ENCODE data around the gene MT1B. TPM values are rescaled to one million over a fixed set of nuclear protein-coding genes. Genes with fewer than 3 reads are reported as not detected.

MT1B gene
- total and polyA plus RNA-seq, 4 donors, result 1.2 to 1.5 TPM; not detected in 2

GRCh38 chr16:56613706-56614105 is 38.0 kb upstream of the MT1B start:
- DNase-seq (ENCODE audit: low spot score), result no peak
- H3K9ac ChIP-seq (ENCODE audit: low read depth in 1 of 2, low read length in 2 of 2), result no peak overlapping the region
- H3K36me3 ChIP-seq (ENCODE audit: control insufficient read depth in 4 of 4, insufficient read depth in 3 of 4, low read depth in 1 of 4, low read length in 3 of 4), result no peaks in the 10 kb centered on the region
- H3K9me3 ChIP-seq (ENCODE audit: control insufficient read depth in 4 of 4, low read length in 3 of 4), result no peaks in the 10 kb centered on the region
- no peaks in the 10 kb centered on the region for H3K27me3 ChIP-seq (ENCODE audit: control insufficient read depth in 4 of 4, insufficient read depth in 4 of 4, low read length in 3 of 4)
- H3K27ac ChIP-seq (ENCODE audit: low read depth in 1 of 2, low read length in 2 of 2), result no peak overlapping the region
- TF ChIP-seq, protein P1, sequence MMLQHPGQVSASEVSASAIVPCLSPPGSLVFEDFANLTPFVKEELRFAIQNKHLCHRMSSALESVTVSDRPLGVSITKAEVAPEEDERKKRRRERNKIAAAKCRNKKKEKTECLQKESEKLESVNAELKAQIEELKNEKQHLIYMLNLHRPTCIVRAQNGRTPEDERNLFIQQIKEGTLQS (IDR thresholded peaks at IDR 0.05), result no peak
- no peak for TF ChIP-seq RAD21 (IDR thresholded peaks at IDR 0.05)
- TF ChIP-seq TAF1 (conservative IDR thresholded peaks at IDR 0.05), result no peak
- no peak for TF ChIP-seq NR2F2 (IDR thresholded peaks at IDR 0.05)
- TF ChIP-seq YY1 (IDR thresholded peaks at IDR 0.05), result no peak
- TF ChIP-seq HNF4A (conservative IDR thresholded peaks at IDR 0.05), result no peak
- TF ChIP-seq GABPA (IDR thresholded peaks at IDR 0.05 in 1 of 2, conservative IDR thresholded peaks at IDR 0.05 in 1 of 2), result no peak
- TF ChIP-seq, protein P2, sequence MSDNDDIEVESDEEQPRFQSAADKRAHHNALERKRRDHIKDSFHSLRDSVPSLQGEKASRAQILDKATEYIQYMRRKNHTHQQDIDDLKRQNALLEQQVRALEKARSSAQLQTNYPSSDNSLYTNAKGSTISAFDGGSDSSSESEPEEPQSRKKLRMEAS (IDR thresholded peaks at IDR 0.05), result no peak
- no peak for TF ChIP-seq SP1 (IDR thresholded peaks at IDR 0.05)
- TF ChIP-seq, protein P3, sequence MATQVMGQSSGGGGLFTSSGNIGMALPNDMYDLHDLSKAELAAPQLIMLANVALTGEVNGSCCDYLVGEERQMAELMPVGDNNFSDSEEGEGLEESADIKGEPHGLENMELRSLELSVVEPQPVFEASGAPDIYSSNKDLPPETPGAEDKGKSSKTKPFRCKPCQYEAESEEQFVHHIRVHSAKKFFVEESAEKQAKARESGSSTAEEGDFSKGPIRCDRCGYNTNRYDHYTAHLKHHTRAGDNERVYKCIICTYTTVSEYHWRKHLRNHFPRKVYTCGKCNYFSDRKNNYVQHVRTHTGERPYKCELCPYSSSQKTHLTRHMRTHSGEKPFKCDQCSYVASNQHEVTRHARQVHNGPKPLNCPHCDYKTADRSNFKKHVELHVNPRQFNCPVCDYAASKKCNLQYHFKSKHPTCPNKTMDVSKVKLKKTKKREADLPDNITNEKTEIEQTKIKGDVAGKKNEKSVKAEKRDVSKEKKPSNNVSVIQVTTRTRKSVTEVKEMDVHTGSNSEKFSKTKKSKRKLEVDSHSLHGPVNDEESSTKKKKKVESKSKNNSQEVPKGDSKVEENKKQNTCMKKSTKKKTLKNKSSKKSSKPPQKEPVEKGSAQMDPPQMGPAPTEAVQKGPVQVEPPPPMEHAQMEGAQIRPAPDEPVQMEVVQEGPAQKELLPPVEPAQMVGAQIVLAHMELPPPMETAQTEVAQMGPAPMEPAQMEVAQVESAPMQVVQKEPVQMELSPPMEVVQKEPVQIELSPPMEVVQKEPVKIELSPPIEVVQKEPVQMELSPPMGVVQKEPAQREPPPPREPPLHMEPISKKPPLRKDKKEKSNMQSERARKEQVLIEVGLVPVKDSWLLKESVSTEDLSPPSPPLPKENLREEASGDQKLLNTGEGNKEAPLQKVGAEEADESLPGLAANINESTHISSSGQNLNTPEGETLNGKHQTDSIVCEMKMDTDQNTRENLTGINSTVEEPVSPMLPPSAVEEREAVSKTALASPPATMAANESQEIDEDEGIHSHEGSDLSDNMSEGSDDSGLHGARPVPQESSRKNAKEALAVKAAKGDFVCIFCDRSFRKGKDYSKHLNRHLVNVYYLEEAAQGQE (IDR thresholded peaks at IDR 0.05), result no peak
- no peak for TF ChIP-seq FOXA1 (IDR thresholded peaks at IDR 0.05)
- no peak for TF ChIP-seq CTCF (IDR thresholded peaks at IDR 0.05; ENCODE audit: low read depth, low read length, missing input control)
- TF ChIP-seq RXRA (IDR thresholded peaks at IDR 0.05), result no peak
- TF ChIP-seq JUND (IDR thresholded peaks at IDR 0.05), result no peak
- no peak for TF ChIP-seq EGR1 (IDR thresholded peaks at IDR 0.05; ENCODE audit: low read depth in 2 of 2)
- TF ChIP-seq, protein P4, sequence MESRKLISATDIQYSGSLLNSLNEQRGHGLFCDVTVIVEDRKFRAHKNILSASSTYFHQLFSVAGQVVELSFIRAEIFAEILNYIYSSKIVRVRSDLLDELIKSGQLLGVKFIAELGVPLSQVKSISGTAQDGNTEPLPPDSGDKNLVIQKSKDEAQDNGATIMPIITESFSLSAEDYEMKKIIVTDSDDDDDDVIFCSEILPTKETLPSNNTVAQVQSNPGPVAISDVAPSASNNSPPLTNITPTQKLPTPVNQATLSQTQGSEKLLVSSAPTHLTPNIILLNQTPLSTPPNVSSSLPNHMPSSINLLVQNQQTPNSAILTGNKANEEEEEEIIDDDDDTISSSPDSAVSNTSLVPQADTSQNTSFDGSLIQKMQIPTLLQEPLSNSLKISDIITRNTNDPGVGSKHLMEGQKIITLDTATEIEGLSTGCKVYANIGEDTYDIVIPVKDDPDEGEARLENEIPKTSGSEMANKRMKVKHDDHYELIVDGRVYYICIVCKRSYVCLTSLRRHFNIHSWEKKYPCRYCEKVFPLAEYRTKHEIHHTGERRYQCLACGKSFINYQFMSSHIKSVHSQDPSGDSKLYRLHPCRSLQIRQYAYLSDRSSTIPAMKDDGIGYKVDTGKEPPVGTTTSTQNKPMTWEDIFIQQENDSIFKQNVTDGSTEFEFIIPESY (IDR thresholded peaks at IDR 0.05), result no peak
- no peak for TF ChIP-seq FOXA2 (IDR thresholded peaks at IDR 0.05)
- TF ChIP-seq HNF4G (IDR thresholded peaks at IDR 0.05), result no peak
- H3K4me3 ChIP-seq (ENCODE audit: low read depth in 1 of 3, low read length in 3 of 3), result no peak overlapping the region
- peaks cover 0 to 32% (median 16%) of the 10 kb centered on the region in 4 donors for H3K4me1 ChIP-seq (ENCODE audit: control insufficient read depth in 4 of 4, insufficient read depth in 4 of 4, low read length in 3 of 4)

All from liver (tissue), 9 donors.